ENCODE data around the gene INPP5E. TPM values are rescaled to one million over a fixed set of nuclear protein-coding genes. Genes with fewer than 3 reads are reported as not detected.

Gene INPP5E
- total and polyA plus RNA-seq, 10 of the 15 experiments (the other 5 are each of a cell fraction or from before 2014, with no cell fraction given), result 0.24 to 16.0 (median 5.3) TPM

DNA sequence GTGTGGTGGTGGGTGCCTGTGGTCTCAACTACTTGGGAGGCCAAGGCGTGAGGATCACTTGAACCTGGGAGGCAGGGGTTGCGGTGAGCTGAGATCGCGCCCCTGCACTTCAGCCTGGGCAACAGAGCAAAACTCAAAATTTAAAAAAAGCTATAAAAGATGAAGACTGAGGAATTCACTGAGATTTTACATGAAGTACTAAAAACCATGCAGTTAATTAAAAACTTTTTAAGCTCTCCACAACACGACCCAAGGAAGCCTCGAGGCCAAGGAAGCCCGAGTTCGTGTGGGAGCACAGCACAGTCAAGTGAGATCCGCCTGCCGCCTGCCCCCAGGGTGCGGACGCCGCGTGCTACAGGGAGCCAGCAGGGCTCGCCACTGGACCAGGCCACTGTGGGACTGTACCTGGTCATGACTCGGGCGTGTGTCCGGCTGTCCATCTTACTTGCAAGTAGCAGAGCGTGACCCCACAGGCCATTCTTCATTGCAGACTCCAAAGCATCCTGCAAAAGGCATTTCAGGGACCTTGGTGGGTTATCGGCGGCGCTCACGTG lies 21.2 kb upstream of the INPP5E start:
- ATAC-seq (no peak), DNase-seq (ENCODE audit: low read depth, low spot score) (no peak), FAIRE-seq (no peak)
- H3K79me2 ChIP-seq (ENCODE audit: control insufficient read depth, insufficient read depth, low read length), result no peaks in the 10 kb centered on the region
- no peaks in the 10 kb centered on the region for H3K9me3 ChIP-seq (replicated peaks; ENCODE audit: control insufficient read depth, insufficient read depth, low read length)
- POLR2A ChIA-PET, result interaction anchor here (0.5 to 0.6 kb wide), 2 partner anchors 9 to 20 kb away, joined by 3 read pairs; no protein-coding TSS in a partner anchor
- RAD21 ChIA-PET (ENCODE audit: unreplicated experiment), result no interaction called here
- H3K36me3 ChIP-seq (ENCODE audit: control insufficient read depth in 2 of 2, insufficient read depth in 2 of 2, low read length in 1 of 2), result peaks cover 37 to 41% of the 10 kb centered on the region in 2 experiments
- TF ChIP-seq SMC3 (IDR thresholded peaks at IDR 0.05; ENCODE audit: borderline replicate concordance, low read length) (no peak), IKZF1 (conservative IDR thresholded peaks at IDR 0.05) (no peak), POLR2AphosphoS2 (IDR thresholded peaks at IDR 0.05; ENCODE audit: low read depth, low read length) (no peak), EZH2 (IDR thresholded peaks at IDR 0.05; ENCODE audit: borderline replicate concordance, control insufficient read depth, low read depth, low read length) (no peak), CREM (IDR thresholded peaks at IDR 0.05; ENCODE audit: low read depth) (no peak), CBFB (IDR thresholded peaks at IDR 0.05; ENCODE audit: low read depth) (no peak), MLLT1 (IDR thresholded peaks at IDR 0.05) (no peak), NR2F1 (conservative IDR thresholded peaks at IDR 0.05) (no peak), SREBF1 (IDR thresholded peaks at IDR 0.05; ENCODE audit: low read length) (no peak), PML (IDR thresholded peaks at IDR 0.05; ENCODE audit: low read length) (no peak)
- no TSS peak for BruUV-seq (replicated peaks)
- no peaks in the 10 kb centered on the region for H3K27me3 ChIP-seq (replicated peaks in 1 of 2; ENCODE audit: control insufficient read depth in 2 of 2, insufficient read depth in 2 of 2, low read length in 1 of 2)
- no peak overlapping the region for H3K27ac ChIP-seq (ENCODE audit: control insufficient read depth, insufficient read depth)
- no peak overlapping the region for H3K4me3 ChIP-seq
- in situ Hi-C loops (cut with MboI), result no loop called here
- CTCF ChIA-PET, result interaction anchor here (0.7 kb wide), 1 partner anchor 308 kb away, joined by 3 read pairs; no protein-coding TSS in a partner anchor
- no peak overlapping the region for H3K9ac ChIP-seq (ENCODE audit: control insufficient read depth, insufficient read depth, low read length)
- 97% methylated on average over 23 of the region's 23 CpGs for WGBS (ENCODE audit: insufficient coverage, insufficient replicate concordance, low lambda C conversion rate, missing lambda C conversion rate)
- H3K4me1 ChIP-seq (ENCODE audit: control insufficient read depth, insufficient read depth, low read length), result no peaks in the 10 kb centered on the region
- intact Hi-C loops (cut with micrococcal nuclease; ENCODE audit: unreplicated experiment), result no loop called here
- H2AFZ ChIP-seq (ENCODE audit: control insufficient read depth, low read depth, low read length), result no peak overlapping the region
- H4K20me1 ChIP-seq (ENCODE audit: control insufficient read depth, insufficient read depth), result no peaks in the 10 kb centered on the region
- H3K4me2 ChIP-seq (ENCODE audit: control insufficient read depth, insufficient read depth), result no peak overlapping the region
- SMC1A ChIA-PET (ENCODE audit: uncharacterized antibody, unreplicated experiment), result interaction anchor here (1.0 kb wide), 1 partner anchor 164 kb away, joined by 3 read pairs; no protein-coding TSS in a partner anchor

All from GM12878 (cell line).